KOPT-K1 (cell line): ENCODE results near the gene KLC4.

Experiments used
- H3K27ac ChIP-seq: fragments of 200-600 bp; sonication (generic); 2 replicates; pipeline ENCODE4 v1.5.1; 2016; ENCODE audit warnings: antibody characterized with exemption, mild to moderate bottlenecking, low read depth, low read length; ENCODE audit not compliant: poor library complexity, severe bottlenecking
- H3K36me3 ChIP-seq: fragments of 200-600 bp; sonication (generic); 2 replicates; pipeline ENCODE4 v1.5.1; 2017; ENCODE audit warnings: antibody characterized with exemption, mild to moderate bottlenecking, low read length, moderate library complexity; ENCODE audit not compliant: insufficient read depth
- H3K9me3 ChIP-seq: fragments of 200-600 bp; sonication (generic); 2 replicates; pipeline ENCODE4 v1.5.1; 2017; ENCODE audit warnings: antibody characterized with exemption, low read length, mild to moderate bottlenecking; ENCODE audit not compliant: insufficient read depth, poor library complexity, severe bottlenecking

Gene KLC4

GRCh38 chr6:43050981-43051380 lies 8.4 kb upstream of the KLC4 start:
- no peak overlapping the region for H3K27ac ChIP-seq
- H3K9me3 ChIP-seq, result no peaks in the 10 kb centered on the region
- peaks cover 56% of the 10 kb centered on the region for H3K36me3 ChIP-seq

GRCh38 chr6:43052225-43052841 lies 7.1 kb upstream of the KLC4 start:
- Histone ChIP-seq H3K27ac (peak overlapping the region; percentile 85), H3K9me3 (no peaks in the 10 kb centered on the region), H3K36me3 (peaks cover 47% of the 10 kb centered on the region)

- Histone ChIP-seq H3K36me3 (peaks cover 46% of the 10 kb centered on the region), H3K27ac (peak overlapping the region; percentile 85), H3K9me3 (no peaks in the 10 kb centered on the region)
Measured at GRCh38 chr6:43052842-43053544, 6.4 kb upstream of the KLC4 start.

- H3K27ac ChIP-seq, result peak within 1 kb of the TSS; percentile 85
- H3K36me3 ChIP-seq, result peaks cover 43% of the 10 kb centered on the region
- H3K9me3 ChIP-seq, result no peaks in the 10 kb centered on the region
Measured at GRCh38 chr6:43053545-43054205, 5.8 kb upstream of the KLC4 start, which contains the start of gene CUL7. Gene CUL7 (minus strand): TSS chr6:43053851. CDS start chr6:43052788, 1,063 bp downstream.

- peak overlapping the region; percentile 85 for H3K27ac ChIP-seq
- peaks cover 38% of the 10 kb centered on the region for H3K36me3 ChIP-seq
- no peaks in the 10 kb centered on the region for H3K9me3 ChIP-seq
Measured at GRCh38 chr6:43054206-43054943, 5.1 kb upstream of the KLC4 start.

GRCh38 chr6:43055966-43056365 lies 3.5 kb upstream of the KLC4 start:
- Histone ChIP-seq H3K27ac (no peak overlapping the region), H3K36me3 (peaks cover 24% of the 10 kb centered on the region; the same call in 1 of the 2 replicates), H3K9me3 (no peaks in the 10 kb centered on the region)

- no peaks in the 10 kb centered on the region for H3K9me3 ChIP-seq
- peaks cover 22% of the 10 kb centered on the region; the same call in 1 of the 2 replicates for H3K36me3 ChIP-seq
- peak overlapping the region; percentile 61 for H3K27ac ChIP-seq
Measured at GRCh38 chr6:43058531-43058930, 900 bp upstream of the KLC4 start.

- H3K9me3 ChIP-seq, result no peaks in the 10 kb centered on the region
- H3K36me3 ChIP-seq, result peaks cover 19% of the 10 kb centered on the region; the same call in 1 of the 2 replicates
- H3K27ac ChIP-seq, result peak overlapping the region; percentile 61
Measured at GRCh38 chr6:43060034-43060754, 763 bp downstream of the KLC4 start.

GRCh38 chr6:43060755-43061633 lies 1.6 kb downstream of the KLC4 start:
- peaks cover 17% of the 10 kb centered on the region; the same call in 1 of the 2 replicates for H3K36me3 ChIP-seq
- H3K9me3 ChIP-seq, result no peaks in the 10 kb centered on the region
- no peak overlapping the region for H3K27ac ChIP-seq

- H3K36me3 ChIP-seq, result peaks cover 13% of the 10 kb centered on the region; the same call in 1 of the 2 replicates
- no peaks in the 10 kb centered on the region for H3K9me3 ChIP-seq
- H3K27ac ChIP-seq, result no peak overlapping the region
Measured at GRCh38 chr6:43061861-43062260, 2.4 kb downstream of the KLC4 start.

GRCh38 chr6:43062818-43063217 lies 3.4 kb downstream of the KLC4 start:
- Histone ChIP-seq H3K27ac (no peak overlapping the region), H3K9me3 (no peaks in the 10 kb centered on the region), H3K36me3 (peaks cover 9% of the 10 kb centered on the region; the same call in 1 of the 2 replicates)

GRCh38 chr6:43070028-43070632 lies 10.7 kb downstream of the KLC4 start:
- H3K9me3 ChIP-seq, result no peaks in the 10 kb centered on the region
- peaks cover 6% of the 10 kb centered on the region; the same call in 1 of the 2 replicates for H3K36me3 ChIP-seq
- H3K27ac ChIP-seq, result peak overlapping the region; percentile 21
